GM19023 (cell line): ENCODE results near the gene PDGFRB.

ENCODE experiments used
- ATAC-seq: cut with Tn5 transposase; IDR thresholded peaks from one replicate; pipeline ENCODE4 v1.9.1; 2021; ENCODE audit warnings: mild to moderate bottlenecking, moderate library complexity; ENCODE audit not compliant: unreplicated experiment

PDGFRB gene

DNA sequence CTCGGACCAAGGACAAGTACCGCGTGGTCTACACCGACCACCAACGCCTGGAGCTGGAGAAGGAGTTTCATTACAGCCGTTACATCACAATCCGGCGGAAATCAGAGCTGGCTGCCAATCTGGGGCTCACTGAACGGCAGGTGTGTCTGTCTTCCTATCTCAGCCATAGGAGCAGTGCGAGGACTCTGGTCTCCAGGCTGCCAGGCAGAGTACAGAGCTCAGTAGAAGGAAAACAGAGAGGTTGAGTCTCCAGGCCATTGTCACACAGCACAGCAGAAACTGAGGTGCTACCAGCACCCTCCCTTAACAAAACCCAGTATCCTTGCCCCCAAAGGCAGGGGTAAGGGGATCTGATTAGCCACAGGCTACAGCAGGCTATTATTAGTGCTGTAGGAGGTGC lies 27.1 kb upstream of the PDGFRB start:
- no peak for ATAC-seq

GRCh38 chr5:150181766-150182545 lies 26.3 kb upstream of the PDGFRB start:
- ATAC-seq, result no peak

GRCh38 chr5:150181027-150181426 lies 25.4 kb upstream of the PDGFRB start:
- no peak for ATAC-seq

- no peak for ATAC-seq
Observed at GRCh38 chr5:150180241-150181026, 24.8 kb upstream of the PDGFRB start.

- ATAC-seq, result no peak
Observed at GRCh38 chr5:150179019-150179620, 23.5 kb upstream of the PDGFRB start.

DNA sequence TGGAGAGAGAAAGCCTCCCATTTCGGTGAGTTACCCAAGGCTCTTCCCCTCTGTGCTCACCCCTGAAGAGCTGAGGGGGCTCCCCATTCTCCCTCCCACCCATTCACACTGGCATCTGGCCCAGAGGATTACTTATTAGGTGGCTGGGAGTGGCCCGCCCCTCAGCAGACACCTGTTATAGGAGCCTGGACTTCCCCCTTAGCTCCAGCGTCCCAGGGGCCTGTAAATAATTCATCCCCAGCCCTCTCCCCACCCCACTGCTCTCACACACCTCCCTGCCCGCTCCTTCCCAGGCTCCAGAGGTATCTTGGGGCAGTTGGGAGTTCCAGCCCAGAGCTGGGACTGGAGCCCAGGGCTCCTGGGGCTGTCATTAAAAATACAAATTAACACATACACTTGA lies 22.6 kb upstream of the PDGFRB start:
- ATAC-seq, result peak; percentile 60

GRCh38 chr5:150177721-150178120 lies 22.1 kb upstream of the PDGFRB start:
- no peak for ATAC-seq

GRCh38 chr5:150176745-150177477 lies 21.3 kb upstream of the PDGFRB start:
- ATAC-seq, result no peak

GRCh38 chr5:150175536-150175935 lies 19.9 kb upstream of the PDGFRB start:
- no peak for ATAC-seq

DNA sequence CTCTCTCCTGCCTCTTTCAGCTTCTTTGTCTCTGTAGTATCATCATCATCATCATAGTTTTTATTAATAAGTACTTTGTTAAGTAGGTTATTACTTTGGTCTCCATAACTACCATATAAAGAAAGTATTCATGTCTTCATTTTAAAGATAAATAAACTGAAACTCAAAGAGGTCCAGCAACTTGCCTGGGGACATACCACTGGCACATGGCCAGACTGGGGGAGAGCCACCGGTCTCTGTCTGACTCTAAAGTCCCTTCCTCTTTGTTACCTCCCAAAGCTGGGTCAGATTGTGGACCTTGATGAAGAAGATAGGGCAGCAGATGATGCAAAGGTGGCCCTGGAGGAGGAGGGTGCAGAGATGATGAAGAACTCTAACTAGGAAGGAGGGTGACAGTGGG lies 19.4 kb upstream of the PDGFRB start:
- ATAC-seq, result no peak

- no peak for ATAC-seq
Observed at GRCh38 chr5:150174285-150174684, 18.6 kb upstream of the PDGFRB start.

DNA sequence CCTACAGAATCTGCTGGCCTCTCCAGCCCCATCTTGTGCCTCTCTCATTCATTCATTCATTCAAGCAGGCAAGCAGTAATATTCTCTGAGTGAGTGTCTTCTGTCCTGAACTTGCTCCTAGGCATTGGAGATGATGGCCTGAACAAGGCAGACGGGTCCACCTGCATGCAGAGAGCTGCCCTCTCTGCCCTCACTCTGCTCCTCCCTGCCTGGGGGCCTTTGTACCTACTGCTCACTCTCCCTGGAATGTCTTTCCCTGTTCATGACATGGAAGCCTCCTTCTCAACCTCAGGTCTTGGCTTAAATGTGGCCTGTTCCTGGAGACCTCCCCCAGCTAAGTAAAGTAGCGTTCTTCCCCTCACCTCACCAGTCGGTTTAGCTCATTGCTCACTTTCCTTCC lies 17.5 kb upstream of the PDGFRB start:
- ATAC-seq, result no peak

DNA sequence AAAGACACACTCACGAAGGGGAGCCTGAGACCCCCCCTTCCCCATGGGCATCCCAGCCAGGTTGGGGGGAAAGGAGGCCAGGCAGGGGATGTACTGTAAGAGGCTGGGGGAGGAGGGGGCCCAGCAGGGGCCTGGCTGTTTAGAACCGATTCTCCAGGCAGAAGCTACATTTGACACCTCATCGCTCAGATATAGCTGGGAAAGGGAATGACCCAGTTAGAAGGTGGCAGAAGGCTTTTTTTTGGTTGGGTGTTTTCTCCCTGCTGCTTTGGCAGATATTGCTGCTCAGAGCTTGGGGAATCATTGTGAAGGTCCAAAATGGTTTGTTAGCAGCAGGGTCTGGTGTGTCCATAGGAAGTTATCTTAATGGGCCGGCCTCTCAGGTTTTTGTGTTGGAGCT lies 16.9 kb upstream of the PDGFRB start:
- no peak for ATAC-seq

- ATAC-seq, result no peak
Observed at GRCh38 chr5:150172145-150172544, 16.5 kb upstream of the PDGFRB start.

DNA sequence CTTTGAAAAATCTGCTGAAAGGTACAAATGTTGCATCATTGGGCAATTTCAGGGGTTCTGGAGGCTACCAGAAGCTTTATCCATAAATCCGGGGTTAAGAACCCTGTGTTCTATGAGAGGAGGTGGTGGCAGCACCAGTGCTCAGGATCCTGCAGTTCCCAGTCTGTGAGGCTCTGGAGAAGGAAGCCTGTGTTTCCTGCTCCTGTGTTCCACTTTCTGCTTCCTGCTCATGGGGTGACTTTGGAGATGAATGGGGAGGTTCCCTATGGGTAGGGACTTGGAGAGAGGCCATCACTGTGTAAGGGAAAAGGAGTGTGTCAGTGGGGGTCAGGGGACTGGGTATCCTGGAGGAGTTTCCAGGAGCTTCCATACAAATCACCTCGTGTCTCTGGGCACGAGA lies 13.2 kb upstream of the PDGFRB start:
- ATAC-seq, result no peak

GRCh38 chr5:150167908-150168307 lies 12.3 kb upstream of the PDGFRB start:
- ATAC-seq, result no peak

GRCh38 chr5:150167512-150167850 lies 11.8 kb upstream of the PDGFRB start:
- no peak for ATAC-seq

DNA sequence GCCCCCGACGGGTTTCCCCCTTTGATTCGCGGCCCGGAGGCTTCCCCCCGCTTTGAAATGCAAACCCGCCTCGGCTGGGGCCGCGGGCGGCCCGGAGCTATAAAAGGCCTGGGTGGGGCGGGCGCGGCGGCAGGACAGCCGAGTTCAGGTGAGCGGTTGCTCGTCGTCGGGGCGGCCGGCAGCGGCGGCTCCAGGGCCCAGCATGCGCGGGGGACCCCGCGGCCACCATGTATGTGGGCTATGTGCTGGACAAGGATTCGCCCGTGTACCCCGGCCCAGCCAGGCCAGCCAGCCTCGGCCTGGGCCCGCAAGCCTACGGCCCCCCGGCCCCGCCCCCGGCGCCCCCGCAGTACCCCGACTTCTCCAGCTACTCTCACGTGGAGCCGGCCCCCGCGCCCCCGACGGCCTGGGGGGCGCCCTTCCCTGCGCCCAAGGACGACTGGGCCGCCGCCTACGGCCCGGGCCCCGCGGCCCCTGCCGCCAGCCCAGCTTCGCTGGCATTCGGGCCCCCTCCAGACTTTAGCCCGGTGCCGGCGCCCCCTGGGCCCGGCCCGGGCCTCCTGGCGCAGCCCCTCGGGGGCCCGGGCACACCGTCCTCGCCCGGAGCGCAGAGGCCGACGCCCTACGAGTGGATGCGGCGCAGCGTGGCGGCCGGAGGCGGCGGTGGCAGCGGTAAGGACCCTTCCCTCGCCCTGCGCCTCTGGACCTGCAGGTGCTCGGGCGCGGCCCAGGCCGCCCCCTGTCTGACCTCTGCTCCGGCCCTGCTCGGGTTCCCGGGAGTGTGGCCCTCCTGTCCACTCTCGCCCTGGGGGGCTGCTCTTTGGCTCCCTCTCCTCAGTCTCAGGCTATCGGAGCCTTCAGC lies 11.2 kb upstream of the PDGFRB start, which contains the start of gene CDX1:
Gene CDX1, plus strand, starts transcription at position 129 of the 862 bp plus-strand sequence. Its CDS starts 99 bp downstream, at position 228.
- ATAC-seq, result no peak

- ATAC-seq, result no peak
Observed at GRCh38 chr5:150166037-150166649, 10.5 kb upstream of the PDGFRB start.
